ENCODE measurements around the gene ZBTB5. TPM values are rescaled to one million over a fixed set of nuclear protein-coding genes. Genes with fewer than 3 reads are reported as not detected.
"Not testable (repeated sequence)": the region's sequence is repeated elsewhere in the genome, so short reads cannot be mapped to it uniquely, and the experiment has no call there.

The ZBTB5 gene
- polyA plus RNA-seq, 3 donors from 2014 or later: 0.72 to 1.2 TPM; not detected in 1

DNA sequence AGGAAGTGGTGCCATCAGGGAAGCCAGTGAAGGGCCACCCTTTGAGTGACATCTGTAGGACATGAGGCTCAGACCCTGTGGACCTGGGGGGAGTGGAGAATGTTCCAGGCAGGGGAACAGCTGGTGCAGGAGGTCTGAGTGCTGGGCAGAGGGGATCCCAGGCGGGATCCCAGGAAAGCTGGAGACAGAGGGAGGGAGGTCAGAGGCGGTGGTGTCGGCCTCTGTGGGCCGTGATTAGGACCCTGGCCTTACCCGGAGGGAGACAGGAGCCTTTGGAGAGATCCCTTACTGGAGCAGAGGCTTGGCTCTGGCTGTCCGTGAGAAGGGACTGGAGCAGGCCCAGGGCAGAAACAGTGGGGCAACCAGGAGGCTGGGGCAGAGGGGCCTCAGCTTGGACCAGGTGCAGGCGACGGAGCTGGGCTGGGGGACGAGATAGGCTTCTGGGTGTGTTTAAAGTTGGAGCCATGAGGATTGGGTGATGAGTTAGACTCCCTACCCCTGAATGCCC, 54.8 kb downstream of the ZBTB5 start:
- no peak overlapping the region for H3K4me3 Mint-ChIP-seq
- peak overlapping the region in 1 of 6 donors; percentile 4 for H3K27ac Mint-ChIP-seq
- peaks cover 0 to 4% (median 0%) of the 10 kb centered on the region in 3 donors for H3K36me3 Mint-ChIP-seq

DNA sequence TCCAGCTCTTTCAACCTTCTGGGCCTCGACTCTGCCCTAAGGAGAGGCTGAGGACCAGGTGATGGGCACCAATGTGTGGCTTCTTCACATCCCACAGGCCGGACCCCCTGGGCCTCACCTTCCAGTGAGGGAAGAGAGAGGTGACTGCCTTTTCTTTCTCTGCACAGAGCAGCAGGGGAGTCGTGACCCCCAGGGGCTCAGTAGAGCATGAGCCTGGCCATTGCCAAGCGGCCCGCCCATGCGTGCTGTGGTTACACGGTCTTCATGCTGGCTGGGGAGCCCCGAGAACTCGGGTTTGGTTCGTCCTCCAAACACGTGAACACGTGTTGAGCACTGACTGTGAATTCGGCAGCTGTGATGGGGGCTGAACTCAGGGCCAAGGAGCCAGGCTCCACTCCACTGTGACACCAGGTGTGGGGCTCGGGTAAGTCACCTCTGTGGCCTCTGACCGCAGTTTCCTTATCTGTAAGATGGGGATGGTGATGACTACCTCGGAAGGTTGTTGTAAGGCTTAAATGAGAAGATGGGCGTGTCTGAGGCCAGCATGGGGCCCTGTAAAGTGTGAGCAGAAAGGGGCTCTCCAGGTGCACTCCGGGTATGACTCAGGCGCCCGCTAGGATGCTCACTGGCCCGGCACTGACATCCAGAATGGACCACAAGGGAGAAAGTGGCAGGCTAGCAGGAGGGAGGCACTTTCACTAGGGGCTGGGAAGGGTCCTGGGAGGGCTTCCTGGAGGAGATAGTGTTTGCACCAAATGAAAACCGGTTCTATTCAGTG, 56.1 kb downstream of the ZBTB5 start:
- DNase-seq: no peak
- Mint-ChIP-seq H3K4me1 (no peaks in the 10 kb centered on the region), H3K9me3 (no peaks in the 10 kb centered on the region), H3K27ac (no peak overlapping the region), H3K27me3 (ENCODE audit: low read depth in 3 of 3) (peaks cover 1 to 5% (median 3%) of the 10 kb centered on the region in 3 donors), H3K4me3 (no peak overlapping the region), H3K36me3 (no peaks in the 10 kb centered on the region)

More for the DNA sequence above, 54.8 kb downstream of the ZBTB5 start:
- H3K27me3 Mint-ChIP-seq (ENCODE audit: low read depth in 3 of 3): peaks cover 0 to 5% (median 5%) of the 10 kb centered on the region in 3 donors
- no peak for DNase-seq
- H3K4me1 Mint-ChIP-seq: peaks cover 4 to 6% of the 10 kb centered on the region in 2 donors
- H3K9me3 Mint-ChIP-seq: no peaks in the 10 kb centered on the region

DNA sequence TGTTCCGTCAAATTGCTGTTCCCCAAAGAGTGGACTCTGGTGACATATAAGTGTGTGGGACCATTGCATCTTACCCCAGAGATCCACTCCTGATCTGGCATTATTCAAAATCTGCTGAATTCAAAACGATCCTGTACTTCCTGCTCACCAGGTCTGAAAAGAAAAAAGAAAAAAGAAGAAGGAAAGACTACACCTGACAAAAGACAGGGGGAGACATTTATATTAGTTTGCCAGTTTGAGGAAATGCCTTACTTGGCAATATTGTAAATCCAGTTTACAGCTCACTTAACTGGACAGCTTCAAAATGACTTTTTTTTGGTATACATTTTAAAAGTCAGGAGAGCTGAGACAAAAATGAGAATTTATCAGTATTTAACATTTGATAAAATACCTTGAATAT, 57.8 kb downstream of the ZBTB5 start:
- DNase-seq: no peak
- peaks cover 0 to 3% (median 0%) of the 10 kb centered on the region in 3 donors for H3K36me3 Mint-ChIP-seq
- H3K4me3 Mint-ChIP-seq: no peak overlapping the region
- H3K4me1 Mint-ChIP-seq: no peaks in the 10 kb centered on the region
- H3K27ac Mint-ChIP-seq: no peak overlapping the region
- peaks cover 0 to 3% (median 1%) of the 10 kb centered on the region in 3 donors for H3K27me3 Mint-ChIP-seq (ENCODE audit: low read depth in 3 of 3)
- no peaks in the 10 kb centered on the region for H3K9me3 Mint-ChIP-seq

DNA sequence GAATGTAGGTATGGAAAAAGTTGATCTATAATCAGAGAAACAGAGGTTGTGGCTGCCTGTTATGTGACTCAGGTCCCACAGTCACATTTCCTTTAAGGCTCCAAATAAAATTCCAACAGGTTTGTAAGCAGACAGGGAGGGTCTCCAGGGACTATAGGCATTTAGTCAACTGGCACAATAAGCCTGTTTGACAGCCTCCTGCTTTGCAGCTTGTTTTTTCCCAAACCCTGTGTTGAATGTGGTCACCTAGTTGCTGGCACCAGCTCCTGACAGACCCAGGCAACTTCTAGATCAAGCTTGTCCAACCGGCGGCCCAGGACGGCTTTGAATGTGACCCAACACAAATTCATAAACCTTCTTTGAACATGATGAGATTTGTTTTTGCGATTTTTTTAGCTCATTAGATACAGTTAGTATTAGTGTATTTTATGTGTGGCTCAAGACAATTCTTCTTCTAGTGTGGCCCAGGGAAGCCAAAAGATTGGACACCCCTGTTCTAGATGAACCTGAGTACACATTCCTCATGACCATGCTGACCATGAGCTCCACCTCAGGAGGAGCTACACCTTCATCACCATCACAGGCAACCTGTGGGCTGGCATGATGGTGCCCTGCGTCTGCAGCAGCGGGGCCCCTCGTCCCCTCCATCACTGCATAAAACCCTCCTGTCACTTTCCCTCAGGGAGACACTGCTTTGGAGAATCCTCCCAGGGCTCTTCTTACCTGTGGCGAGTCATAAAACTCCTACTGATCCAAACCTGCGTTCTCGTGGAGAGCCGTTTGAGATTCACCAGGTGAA, 58.4 kb downstream of the ZBTB5 start:
- H3K4me1 Mint-ChIP-seq: no peaks in the 10 kb centered on the region
- peaks cover 0 to 3% (median 0%) of the 10 kb centered on the region in 3 donors for H3K36me3 Mint-ChIP-seq
- no peaks in the 10 kb centered on the region for H3K9me3 Mint-ChIP-seq
- no peak overlapping the region for H3K27ac Mint-ChIP-seq
- H3K4me3 Mint-ChIP-seq: no peak overlapping the region
- peaks cover 0 to 2% (median 1%) of the 10 kb centered on the region in 3 donors for H3K27me3 Mint-ChIP-seq (ENCODE audit: low read depth in 3 of 3)
- no peak for DNase-seq

DNA sequence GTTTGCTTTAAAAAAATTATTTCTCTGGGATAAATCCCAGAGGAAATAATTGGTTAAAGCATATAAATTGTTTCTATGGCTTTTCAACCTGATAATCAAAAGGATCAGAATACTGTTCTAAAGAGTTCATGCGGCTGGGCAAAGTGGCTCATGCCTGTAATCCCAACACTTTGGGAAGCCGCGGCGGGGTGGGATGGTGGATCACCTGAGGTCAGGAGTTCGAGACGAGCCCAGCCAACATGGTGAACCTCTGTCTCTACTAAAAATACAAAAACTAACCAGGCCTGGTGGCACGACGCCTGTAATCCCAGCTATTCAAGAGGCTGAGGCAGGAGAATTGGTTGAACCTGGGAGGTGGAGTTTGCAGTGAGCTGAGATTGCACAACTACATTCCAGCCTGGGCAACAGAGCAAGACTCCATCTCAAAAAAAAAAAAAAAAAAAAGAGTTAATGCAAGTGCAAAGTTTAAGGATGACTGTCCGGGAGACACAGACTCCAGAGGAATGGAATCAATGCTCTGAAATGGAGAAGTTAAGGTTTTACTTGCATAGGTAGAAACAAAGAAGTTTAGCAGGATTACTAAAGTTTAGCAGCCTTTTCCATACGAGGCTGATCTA, 59.4 kb downstream of the ZBTB5 start:
- no peak overlapping the region for H3K27ac Mint-ChIP-seq
- no peaks in the 10 kb centered on the region for H3K4me1 Mint-ChIP-seq
- peaks cover 0 to 3% (median 0%) of the 10 kb centered on the region in 3 donors for H3K36me3 Mint-ChIP-seq
- H3K27me3 Mint-ChIP-seq (ENCODE audit: low read depth in 3 of 3): peaks cover 0 to 1% (median 0%) of the 10 kb centered on the region in 3 donors
- no peak overlapping the region for H3K4me3 Mint-ChIP-seq
- DNase-seq: no peak
- no peaks in the 10 kb centered on the region for H3K9me3 Mint-ChIP-seq

- H3K4me3 Mint-ChIP-seq: no peak overlapping the region
- H3K27me3 Mint-ChIP-seq (ENCODE audit: low read depth in 3 of 3): peaks cover 0 to 1% (median 0%) of the 10 kb centered on the region in 3 donors
- DNase-seq: no peak
- peaks cover 0 to 3% (median 0%) of the 10 kb centered on the region in 3 donors for H3K36me3 Mint-ChIP-seq
- no peak overlapping the region for H3K27ac Mint-ChIP-seq
- no peaks in the 10 kb centered on the region for H3K9me3 Mint-ChIP-seq
- H3K4me1 Mint-ChIP-seq: no peaks in the 10 kb centered on the region
These were observed 59.9 kb downstream of the ZBTB5 start for GRCh38 chr9:37405350-37405749.

DNA sequence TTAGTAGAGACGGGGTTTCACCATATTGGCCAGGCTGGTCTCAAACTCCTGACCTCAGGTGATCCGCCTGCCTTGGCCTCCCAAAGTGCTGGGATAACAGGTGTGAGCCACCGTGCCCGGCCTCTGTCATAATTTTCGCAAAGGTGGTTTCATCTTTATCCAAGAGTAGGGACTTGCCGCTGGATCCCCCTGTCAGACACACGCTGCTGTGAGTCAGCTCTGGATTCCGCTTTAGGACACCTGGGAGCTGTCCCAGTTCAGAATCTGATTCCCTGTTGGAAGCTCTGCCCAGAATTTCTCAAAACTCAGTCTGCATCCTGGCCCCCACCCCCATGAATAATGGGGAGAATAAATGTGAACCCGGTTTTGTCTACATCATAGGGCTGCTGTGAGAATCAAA, 60.7 kb downstream of the ZBTB5 start:
- no peak for DNase-seq
- no peak overlapping the region for H3K27ac Mint-ChIP-seq
- H3K9me3 Mint-ChIP-seq: no peaks in the 10 kb centered on the region
- peaks cover 0 to 3% (median 0%) of the 10 kb centered on the region in 3 donors for H3K36me3 Mint-ChIP-seq
- H3K27me3 Mint-ChIP-seq (ENCODE audit: low read depth in 3 of 3): peaks cover 0 to 5% (median 1%) of the 10 kb centered on the region in 3 donors
- H3K4me1 Mint-ChIP-seq: no peaks in the 10 kb centered on the region
- no peak overlapping the region for H3K4me3 Mint-ChIP-seq

DNA sequence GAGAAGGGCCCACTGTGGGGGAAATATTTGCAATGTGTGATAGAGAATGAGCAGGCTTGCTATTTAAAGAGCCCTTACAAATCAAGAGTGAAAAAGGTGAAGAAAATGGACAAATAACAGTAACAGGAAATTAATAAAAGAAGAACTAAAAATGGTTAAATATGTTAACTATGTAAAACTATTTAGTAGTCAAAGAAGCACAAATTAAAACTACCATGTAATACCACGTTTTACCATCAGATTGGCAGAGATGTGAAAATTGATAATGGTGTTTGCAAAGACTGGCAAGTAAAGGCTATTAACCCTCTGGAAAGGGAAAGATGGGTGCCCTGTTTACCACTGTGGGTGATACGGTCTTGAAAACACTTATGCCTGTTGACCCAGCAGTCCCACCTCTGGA, 65.9 kb downstream of the ZBTB5 start:
- no peak overlapping the region for H3K27ac Mint-ChIP-seq
- H3K4me3 Mint-ChIP-seq: no peak overlapping the region
- H3K27me3 Mint-ChIP-seq (ENCODE audit: low read depth in 3 of 3): peaks cover 0 to 5% (median 0%) of the 10 kb centered on the region in 3 donors
- H3K36me3 Mint-ChIP-seq: peaks cover 0 to 3% (median 0%) of the 10 kb centered on the region in 3 donors
- DNase-seq: no peak
- H3K9me3 Mint-ChIP-seq: no peaks in the 10 kb centered on the region
- H3K4me1 Mint-ChIP-seq: no peaks in the 10 kb centered on the region

DNA sequence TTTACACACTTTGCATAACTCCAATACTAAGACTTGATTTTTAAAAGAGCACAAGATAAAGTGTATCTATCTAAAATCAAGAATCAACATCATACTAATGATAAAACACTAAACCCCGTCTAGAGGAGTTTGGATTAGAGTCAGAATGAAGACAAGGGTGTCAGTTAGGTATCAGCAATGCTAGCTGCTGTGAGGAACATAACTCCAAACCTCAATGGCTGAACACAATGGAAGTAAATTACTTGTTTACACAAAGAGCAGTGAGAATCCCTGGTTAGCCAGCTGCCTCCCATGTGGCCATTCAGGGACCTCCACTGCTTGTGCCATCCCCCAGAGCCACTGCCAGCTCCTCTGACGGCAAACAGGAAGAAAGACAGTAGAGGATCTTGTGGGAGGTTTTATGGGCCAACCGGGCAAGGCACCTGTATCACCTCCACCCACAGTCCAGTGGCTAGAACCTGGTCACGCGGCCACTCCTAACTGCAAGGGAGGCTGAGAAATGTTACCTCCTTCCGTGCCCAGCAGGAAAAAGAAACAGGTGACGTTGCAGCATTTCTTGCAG, 66.7 kb downstream of the ZBTB5 start:
- Mint-ChIP-seq H3K9me3 (no peaks in the 10 kb centered on the region), H3K27me3 (ENCODE audit: low read depth in 3 of 3) (peaks cover 0 to 5% (median 0%) of the 10 kb centered on the region in 3 donors), H3K27ac (no peak overlapping the region), H3K4me3 (no peak overlapping the region), H3K4me1 (no peaks in the 10 kb centered on the region), H3K36me3 (peaks cover 0 to 3% (median 0%) of the 10 kb centered on the region in 3 donors)
- DNase-seq: no peak

GRCh38 chr9:37397948-37398347, 67.3 kb downstream of the ZBTB5 start:
- H3K4me3 Mint-ChIP-seq; H3K9me3 Mint-ChIP-seq; DNase-seq; H3K36me3 Mint-ChIP-seq; H3K4me1 Mint-ChIP-seq; H3K27me3 Mint-ChIP-seq (ENCODE audit: low read depth in 3 of 3); H3K27ac Mint-ChIP-seq: not testable (repeated sequence)

DNA sequence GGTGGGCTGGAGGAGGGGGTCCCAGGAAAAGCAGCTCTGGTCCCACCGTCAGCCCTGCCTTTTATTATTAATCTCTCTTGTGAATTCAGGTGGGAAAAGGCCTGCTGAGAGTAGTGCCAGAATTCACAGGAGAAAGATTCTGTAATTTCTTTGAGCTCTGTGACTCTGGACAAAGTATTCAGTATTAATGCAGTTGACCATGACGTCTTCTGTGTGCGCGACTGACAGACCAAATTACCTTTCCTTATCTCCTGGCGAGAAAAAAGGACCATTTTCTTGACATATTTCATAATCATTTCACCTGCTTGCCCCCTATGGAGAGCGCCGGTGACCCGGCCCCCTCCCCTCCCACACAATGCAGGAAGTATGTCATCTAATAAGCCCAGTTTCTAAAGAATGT, 69.6 kb downstream of the ZBTB5 start:
- no peak overlapping the region for H3K4me3 Mint-ChIP-seq
- DNase-seq: no peak
- H3K27ac Mint-ChIP-seq: no peak overlapping the region
- no peaks in the 10 kb centered on the region for H3K9me3 Mint-ChIP-seq
- no peaks in the 10 kb centered on the region for H3K36me3 Mint-ChIP-seq
- peaks cover 0 to 5% (median 0%) of the 10 kb centered on the region in 3 donors for H3K27me3 Mint-ChIP-seq (ENCODE audit: low read depth in 3 of 3)
- peaks cover 1 to 2% of the 10 kb centered on the region in 2 donors for H3K4me1 Mint-ChIP-seq

GRCh38 chr9:37395229-37395628, 70.0 kb downstream of the ZBTB5 start:
- no peak for DNase-seq
- H3K27ac Mint-ChIP-seq: peak overlapping the region in 1 of 6 donors; percentile 24
- H3K9me3 Mint-ChIP-seq: no peaks in the 10 kb centered on the region
- H3K27me3 Mint-ChIP-seq (ENCODE audit: low read depth in 3 of 3): peaks cover 0 to 4% (median 0%) of the 10 kb centered on the region in 3 donors
- H3K4me1 Mint-ChIP-seq: peaks cover 2 to 5% of the 10 kb centered on the region in 2 donors
- H3K4me3 Mint-ChIP-seq: no peak overlapping the region
- no peaks in the 10 kb centered on the region for H3K36me3 Mint-ChIP-seq

DNA sequence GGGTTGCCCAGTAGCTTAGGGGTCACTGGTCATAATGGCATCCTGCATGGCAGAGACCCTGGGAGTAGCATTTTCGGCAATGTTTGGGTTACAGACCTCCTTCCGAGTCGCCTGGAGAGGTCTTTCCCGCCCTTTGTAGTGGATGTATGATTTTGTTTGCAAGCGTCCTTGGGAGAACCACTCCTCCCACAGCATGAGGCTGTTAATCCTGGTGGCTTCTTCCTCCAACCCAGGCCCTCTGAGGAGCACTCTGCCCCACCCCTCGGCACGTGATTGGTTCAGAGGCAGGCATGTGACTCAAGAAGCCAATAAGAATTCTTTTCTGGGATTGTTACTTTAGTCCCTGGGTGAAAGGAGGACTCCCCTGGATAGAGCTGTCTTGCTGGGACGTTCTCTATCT, 73.0 kb downstream of the ZBTB5 start:
- Mint-ChIP-seq H3K27me3 (ENCODE audit: low read depth in 3 of 3) (no peaks in the 10 kb centered on the region), H3K27ac (no peak overlapping the region), H3K4me1 (peaks cover 2 to 5% of the 10 kb centered on the region in 2 donors), H3K4me3 (no peak overlapping the region), H3K9me3 (no peaks in the 10 kb centered on the region), H3K36me3 (no peaks in the 10 kb centered on the region)
- DNase-seq: no peak

Measured in immature natural killer cell (primary cell).